Activated CD4-positive, alpha-beta T cell treated with anti-CD3 and anti-CD28 coated beads for 48 hours (primary cell): ENCODE results near the gene SRPK1.

Experiments used
- DNase-seq: peaks from one replicate; pipeline ENCODE4 v3.0.0-alpha.2; 2020

The SRPK1 gene

DNA sequence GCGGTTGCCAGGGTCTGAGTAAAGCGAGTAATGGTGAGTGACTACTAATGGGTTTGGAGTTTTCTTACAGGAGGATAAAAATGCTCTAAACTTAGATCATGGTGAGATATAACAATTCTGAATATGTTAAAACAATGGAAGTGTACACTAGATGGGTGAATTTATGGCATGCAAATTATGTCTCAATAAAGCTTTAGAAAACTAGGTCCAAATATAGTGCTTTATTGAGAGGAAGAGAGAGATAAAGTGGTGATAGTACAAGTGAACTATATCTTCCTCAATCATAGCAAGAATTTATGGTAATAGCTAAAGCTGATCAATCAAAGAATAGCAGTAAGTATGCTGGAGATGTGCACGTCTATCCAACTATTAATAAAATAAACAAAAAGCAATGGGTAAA is 23.9 kb downstream of the SRPK1 start:
- no peak for DNase-seq

DNA sequence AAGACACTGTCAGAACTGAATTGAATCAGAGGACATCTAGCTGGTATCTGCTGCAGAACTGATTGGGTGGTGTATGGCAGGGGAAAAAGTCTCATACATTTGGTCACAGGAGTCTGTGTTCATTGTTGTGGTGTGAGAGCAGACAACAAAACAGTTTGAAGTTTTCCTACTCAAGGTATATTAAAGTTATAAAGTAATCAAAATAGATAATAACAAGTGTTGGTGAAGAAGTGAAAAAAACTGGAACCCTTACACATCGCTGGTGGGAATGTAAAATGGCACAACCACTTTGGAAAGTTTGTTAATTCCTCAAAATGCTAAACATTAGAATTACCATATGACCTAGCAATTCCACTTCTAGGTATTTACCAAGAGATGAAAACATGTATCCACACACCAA is 24.7 kb downstream of the SRPK1 start:
- DNase-seq, result no peak

DNA sequence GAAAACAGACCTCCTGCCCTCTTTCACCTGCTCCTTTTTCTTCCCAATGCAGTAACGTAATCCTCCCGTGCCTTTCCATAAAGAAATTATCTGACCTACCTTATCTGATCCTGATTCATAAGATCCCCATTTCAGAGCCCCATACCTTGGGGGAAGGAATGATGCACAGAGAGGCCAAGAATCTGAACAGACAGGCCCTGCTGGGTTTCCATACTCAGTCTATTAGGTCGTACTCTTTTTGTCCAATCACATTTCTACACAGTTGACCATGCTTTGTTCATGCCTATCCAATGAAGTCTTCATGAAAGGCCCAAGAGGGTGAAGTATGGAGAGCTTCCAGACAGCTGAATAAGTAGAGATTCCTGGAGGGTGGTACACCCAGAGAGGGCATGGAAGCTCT is 25.3 kb downstream of the SRPK1 start:
- DNase-seq, result no peak

DNA sequence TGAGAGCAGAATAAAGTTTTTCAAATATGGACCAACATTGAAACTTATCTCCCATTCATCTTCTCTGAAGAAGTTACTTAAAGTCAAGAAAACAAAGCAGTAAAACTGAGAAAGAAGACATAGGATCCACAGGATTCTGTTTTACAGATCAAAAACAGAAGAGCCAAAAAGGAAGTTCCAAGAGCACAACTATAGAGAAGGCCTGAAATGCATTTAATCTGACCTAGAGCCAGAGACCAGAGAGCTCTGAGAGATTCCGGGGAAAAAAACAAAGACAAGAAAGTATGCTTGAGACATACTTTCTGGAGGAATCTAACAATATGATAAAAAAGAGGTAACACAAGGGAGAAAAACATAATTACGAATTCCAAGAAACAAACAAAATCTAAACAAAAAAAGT is 26.1 kb downstream of the SRPK1 start:
- no peak for DNase-seq

DNA sequence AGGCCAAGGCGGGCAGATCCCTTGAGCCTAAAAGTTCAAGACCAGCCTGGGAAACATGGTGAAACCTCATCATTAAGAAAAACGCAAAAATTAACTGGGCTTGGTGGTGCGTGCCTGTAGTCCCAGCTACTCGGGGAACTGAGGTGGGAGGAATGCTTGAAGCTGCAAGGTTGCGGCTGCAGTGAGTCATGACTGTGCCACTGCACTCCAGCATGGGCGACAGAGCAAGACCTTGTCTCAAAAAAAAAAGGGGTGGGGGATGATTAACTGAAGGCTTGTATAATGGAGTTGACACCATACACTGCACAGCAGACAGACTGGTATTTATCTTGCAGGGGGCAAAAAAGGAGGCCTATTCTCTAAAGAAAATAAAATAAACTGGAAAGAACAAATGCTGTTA is 27.7 kb downstream of the SRPK1 start:
- DNase-seq, result no peak

GRCh38 chr6:35892482-35892881 is 28.4 kb downstream of the SRPK1 start:
- no peak for DNase-seq

- DNase-seq, result no peak
Measured at GRCh38 chr6:35879151-35879550, 41.7 kb downstream of the SRPK1 start.

DNA sequence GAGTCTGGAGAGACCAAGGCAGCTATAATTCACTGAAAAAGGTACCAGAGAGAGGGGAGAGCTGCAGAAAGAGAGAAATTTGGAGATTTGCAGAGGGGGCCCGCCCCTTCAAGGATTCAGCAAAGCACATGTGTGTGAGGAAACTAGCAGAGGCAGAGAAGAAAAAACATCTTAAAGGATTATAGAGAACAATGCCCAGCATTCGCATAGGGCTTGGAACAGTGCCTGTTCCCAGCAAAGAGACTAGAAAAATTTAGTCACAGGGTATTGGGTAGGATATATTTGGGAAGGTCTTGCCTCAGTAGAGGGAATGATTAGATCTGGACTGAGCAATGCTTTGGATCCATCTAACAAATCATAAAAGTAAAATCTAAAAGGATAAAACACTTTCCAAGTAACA is 44.0 kb downstream of the SRPK1 start:
- DNase-seq, result no peak

DNA sequence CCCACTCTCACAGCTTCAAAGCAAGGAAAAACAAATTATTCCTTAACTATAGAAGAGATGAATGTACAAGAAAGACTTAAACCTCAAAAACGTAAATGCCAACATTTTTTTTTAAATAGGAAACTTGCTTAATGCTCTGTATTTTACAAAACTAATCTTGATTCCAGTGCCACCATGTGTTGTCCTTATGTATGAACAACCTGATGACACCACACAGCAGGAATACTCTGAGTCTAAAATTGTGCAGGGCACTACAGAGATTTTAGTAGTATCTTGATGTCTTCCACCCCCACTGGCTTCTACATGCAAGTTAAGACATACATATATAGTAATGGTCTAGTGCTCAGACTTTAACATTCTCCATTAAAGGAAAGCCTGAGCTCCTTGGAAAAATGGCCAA is 46.2 kb downstream of the SRPK1 start:
- no peak for DNase-seq

DNA sequence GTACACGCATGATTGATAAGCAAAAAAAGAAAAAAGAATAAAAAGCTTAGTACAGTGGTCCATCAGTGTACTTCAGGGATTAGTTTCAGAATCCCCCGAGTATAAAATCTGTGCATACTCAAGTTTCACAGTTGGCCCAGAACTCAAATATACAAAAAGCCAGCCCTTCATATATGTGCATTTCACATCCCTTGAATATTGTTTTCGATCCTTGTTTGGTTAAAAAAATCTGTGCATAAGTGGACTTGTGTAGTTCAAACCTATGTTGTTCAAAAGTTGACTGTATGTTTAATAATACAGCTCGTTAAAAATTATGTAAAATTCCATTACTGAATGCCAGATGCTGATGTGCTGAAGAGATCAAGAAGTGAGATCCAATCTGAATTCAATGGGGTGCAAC is 61.5 kb downstream of the SRPK1 start:
- DNase-seq, result no peak

DNA sequence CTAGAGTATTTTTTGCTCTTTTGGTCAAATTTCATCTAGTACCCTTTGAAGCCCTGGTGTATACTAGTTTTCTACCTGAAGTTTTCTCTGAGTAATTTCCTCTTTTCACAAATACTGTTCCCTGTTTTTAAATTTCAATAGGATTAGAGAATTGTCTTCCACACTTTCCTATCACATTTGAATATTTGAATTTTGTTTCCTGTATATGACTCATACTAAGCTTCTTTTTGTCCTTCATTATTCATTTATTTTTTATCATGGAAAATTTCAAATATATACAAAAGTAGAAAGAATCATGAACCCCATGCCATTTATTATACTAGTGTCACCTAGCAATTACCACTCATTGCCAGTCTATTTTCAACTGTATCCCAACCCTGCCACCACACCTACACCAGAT is 63.0 kb downstream of the SRPK1 start:
- DNase-seq, result no peak

DNA sequence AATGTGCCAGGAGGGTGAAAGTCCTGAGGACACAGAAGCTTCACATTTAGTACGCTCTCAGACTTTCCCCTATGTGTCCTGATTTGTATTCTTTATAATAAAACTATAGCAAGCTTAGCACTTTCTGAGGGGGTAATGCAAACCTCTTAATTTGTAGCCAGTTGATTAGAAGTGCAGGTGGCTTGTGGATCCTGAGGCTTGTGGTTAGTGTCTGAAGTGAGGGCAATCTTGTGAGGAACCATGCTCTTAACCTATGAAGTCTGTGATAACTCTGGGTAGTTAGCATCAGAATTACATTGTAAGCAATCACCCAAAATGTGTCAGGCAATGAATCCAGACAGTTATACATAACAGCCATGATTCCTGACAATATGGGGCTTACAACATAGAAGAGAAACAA is 64.6 kb downstream of the SRPK1 start:
- DNase-seq, result no peak

GRCh38 chr6:35852994-35853393 is 67.9 kb downstream of the SRPK1 start:
- DNase-seq, result no peak

DNA sequence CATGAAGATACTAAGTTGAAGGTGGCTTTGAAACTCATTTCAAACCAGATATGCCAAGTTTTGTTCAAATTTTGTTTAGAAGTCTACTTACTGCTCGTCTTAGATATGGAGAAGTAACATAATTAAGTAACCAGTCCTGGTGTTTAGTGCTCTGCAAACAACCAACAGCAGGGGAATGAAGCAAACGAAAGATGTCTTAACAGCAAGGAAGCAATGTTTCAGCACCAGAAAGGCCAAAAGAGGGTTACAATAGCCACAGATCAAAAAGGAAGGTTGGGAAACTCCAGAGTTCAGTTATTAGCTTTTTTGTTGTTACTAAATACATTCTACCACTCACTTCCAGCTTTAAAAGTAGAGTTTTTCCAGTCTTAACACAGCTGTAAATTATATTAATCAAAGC is 70.7 kb downstream of the SRPK1 start:
- DNase-seq, result no peak

- no peak for DNase-seq
Measured at GRCh38 chr6:35844290-35844689, 76.6 kb downstream of the SRPK1 start.

DNA sequence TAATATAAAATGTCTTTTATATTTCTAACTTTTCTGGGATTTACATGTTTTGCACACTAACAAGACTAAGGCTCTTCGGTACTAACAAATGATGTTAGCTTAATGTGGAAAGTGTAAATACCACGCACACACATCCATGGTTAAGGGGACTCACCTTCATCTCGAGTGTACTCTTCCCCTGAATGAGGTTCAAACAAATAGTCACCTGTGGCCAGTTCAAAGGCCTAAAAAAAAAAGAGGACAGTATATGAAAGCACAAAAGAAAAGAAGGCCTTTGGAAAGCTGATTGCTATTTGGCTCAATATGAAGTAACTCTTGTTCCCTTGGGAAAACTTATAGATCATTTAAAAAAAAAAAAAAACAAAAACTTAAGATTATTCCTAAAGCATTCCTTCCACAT is 78.5 kb downstream of the SRPK1 start:
- DNase-seq, result no peak

- DNase-seq, result no peak
Measured at GRCh38 chr6:35839019-35839418, 81.9 kb downstream of the SRPK1 start.

DNA sequence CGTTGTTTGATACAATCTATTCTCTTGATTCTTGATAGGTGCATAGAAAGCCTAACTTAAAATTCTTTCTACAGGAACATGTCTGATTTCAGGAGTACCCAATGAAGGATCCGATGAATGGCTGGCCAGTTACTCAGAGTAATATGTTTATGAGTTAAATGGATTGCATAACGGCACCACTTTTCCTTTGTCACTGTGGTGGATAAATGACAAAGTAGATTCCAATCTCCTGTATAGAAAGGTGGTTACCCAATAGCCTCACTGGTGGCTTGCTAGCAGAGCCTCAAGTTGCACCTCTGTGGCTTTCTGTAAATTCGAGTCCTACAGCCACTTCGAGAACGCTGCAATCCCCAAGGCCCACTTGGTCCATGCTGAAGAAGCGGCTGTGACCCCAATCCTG is 87.4 kb downstream of the SRPK1 start:
- no peak for DNase-seq

DNA sequence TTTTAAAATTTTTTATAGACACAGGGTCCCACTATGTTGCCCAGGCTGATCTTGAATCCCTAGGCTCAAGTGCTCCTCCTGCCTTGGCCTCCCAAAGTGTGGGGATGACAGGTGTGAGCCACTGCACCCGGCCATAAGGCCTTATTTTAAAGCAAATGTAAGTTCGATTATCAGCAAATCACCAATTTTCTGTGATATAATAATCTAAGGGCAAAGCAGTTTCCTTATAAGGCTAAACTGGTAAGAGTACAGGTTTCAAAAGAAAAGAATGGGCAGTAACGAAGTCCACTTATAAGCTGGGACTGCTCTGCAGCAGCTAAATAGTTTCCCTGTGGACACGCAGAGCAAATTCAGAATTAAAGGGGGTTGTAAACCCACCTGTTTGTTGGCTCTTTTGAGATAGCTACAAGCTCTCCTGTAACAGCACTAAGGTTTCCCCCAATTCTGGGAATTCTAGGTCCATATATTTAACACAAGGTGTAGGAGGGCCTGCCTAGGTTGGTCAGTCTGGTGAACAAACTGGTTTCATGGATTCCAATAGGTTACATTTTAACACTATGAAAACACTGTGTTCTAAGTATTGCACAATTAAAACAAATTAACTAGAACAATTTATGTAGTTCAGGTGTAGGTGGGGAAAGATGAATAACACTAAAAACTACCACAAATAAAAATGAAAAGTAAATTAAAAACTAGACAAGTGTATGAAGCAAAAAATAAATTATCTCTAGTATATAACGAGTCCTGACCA is 89.5 kb downstream of the SRPK1 start:
- DNase-seq, result no peak

- DNase-seq, result no peak
Measured at GRCh38 chr6:35829306-35829705, 91.6 kb downstream of the SRPK1 start.

- DNase-seq, result no peak
Measured at GRCh38 chr6:35824552-35825192, 96.2 kb downstream of the SRPK1 start.

DNA sequence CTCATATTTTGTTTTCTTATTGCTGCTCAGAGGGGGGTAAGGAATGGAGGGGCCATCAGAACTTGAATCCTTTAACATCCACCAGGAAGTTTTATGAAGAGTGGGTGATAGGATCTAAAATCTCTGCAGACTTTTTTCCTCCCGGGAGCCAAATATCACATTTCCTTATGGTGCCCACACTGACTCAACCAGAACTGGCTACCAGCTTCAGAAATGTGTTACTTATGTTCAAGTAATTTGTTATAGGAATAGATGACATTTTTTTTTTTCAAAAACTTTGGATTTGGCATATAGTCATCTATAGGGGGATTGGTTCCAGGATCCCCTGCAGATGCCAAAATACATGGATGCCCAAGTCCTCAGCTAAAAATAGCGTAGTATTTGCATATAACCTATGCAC is 97.3 kb downstream of the SRPK1 start:
- DNase-seq, result no peak

DNA sequence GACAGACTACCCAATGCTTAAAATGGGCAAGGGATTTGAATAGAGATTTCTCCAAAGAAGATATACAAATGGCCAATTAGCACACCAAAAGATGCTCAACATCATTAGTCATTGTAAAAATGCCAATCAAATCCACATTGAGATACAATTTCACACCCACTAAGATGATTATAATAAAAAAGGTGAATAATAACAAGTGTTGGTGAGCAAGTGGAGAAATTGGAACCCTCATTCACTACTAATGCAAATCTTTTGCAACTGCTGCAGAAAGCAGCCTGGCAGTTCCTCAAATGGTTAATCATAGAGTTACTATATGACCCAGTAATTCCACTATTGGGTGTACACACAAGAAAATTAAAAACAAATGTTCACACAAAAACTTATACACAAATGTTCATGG is 103.4 kb downstream of the SRPK1 start:
- DNase-seq, result no peak

GRCh38 chr6:35811699-35811995 is 109.3 kb downstream of the SRPK1 start:
- DNase-seq, result no peak

- DNase-seq, result no peak
Measured at GRCh38 chr6:35810971-35811698, 109.8 kb downstream of the SRPK1 start.
